A673 (cell line): ENCODE data around the gene MEGF11. TPM values are rescaled to one million over a fixed set of nuclear protein-coding genes. Genes with fewer than 3 reads are reported as not detected.

Source experiments
- BruUV-seq: library from RNA; stranded (reverse); fragments of 400-500 nt; replicated peaks from 2 replicates; lab custom pipeline; 2021; lab: Mats Ljungman, UMichigan
- CTCF ChIA-PET: fragments of 300-600 bp; sonication (Branson Sonifier 250); formaldehyde crosslinking; loops from one replicate; lab custom pipeline; 2022; ENCODE audit warnings: antibody characterized with exemption; lab: Charles Lee
- POLR2A ChIA-PET: fragments of 300-600 bp; sonication (Branson Sonifier 250); formaldehyde crosslinking; loops from one replicate; lab custom pipeline; 2022; ENCODE audit warnings: antibody characterized with exemption; ENCODE audit not compliant: low non-redundant PET; lab: Charles Lee
- DNase-seq: peaks from one replicate; pipeline ENCODE4 v3.0.0-alpha.2; 2015; ENCODE audit warnings: low spot score
- H3K27ac ChIP-seq: fragments of 200-600 bp; sonication (generic); 2 replicates; pipeline ENCODE4 v1.5.1; 2016; ENCODE audit warnings: mixed run types, low read depth, mild to moderate bottlenecking, mixed read lengths, antibody characterized with exemption, low read length; ENCODE audit not compliant: poor library complexity, severe bottlenecking
- H3K27me3 ChIP-seq: fragments of 200-600 bp; sonication (generic); replicated peaks from 2 replicates; pipeline ENCODE4 v1.6.1; 2017; ENCODE audit warnings: mixed run types, low read depth, mild to moderate bottlenecking, mixed read lengths, antibody characterized with exemption, low read length; ENCODE audit not compliant: insufficient read depth, poor library complexity
- H3K36me3 ChIP-seq: fragments of 200-600 bp; sonication (generic); 2 replicates; pipeline ENCODE4 v1.6.1; 2016; ENCODE audit warnings: mixed run types, mild to moderate bottlenecking, mixed read lengths, antibody characterized with exemption, low read length; ENCODE audit not compliant: insufficient read depth, poor library complexity, severe bottlenecking
- H3K4me1 ChIP-seq: fragments of 200-600 bp; sonication (generic); 2 replicates; pipeline ENCODE4 v1.6.1; 2017; ENCODE audit warnings: mixed run types, mild to moderate bottlenecking, mixed read lengths, antibody characterized with exemption, low read length; ENCODE audit not compliant: insufficient read depth, poor library complexity, severe bottlenecking
- H3K4me3 ChIP-seq: fragments of 200-600 bp; sonication (generic); 2 replicates; pipeline ENCODE4 v1.5.1; 2016; ENCODE audit warnings: low read depth, mixed run types, mild to moderate bottlenecking, mixed read lengths, low read length; ENCODE audit not compliant: poor library complexity, severe bottlenecking
- H3K9me3 ChIP-seq: fragments of 200-600 bp; sonication (generic); 2 replicates; pipeline ENCODE4 v1.6.1; 2016; ENCODE audit warnings: mixed run types, low read depth, mild to moderate bottlenecking, mixed read lengths, antibody characterized with exemption, low read length; ENCODE audit not compliant: poor library complexity, severe bottlenecking
- EZH2 ChIP-seq: fragments of 200-600 bp; sonication (generic); IDR thresholded peaks from 2 replicates; pipeline ENCODE4 v1.6.1; 2017; ENCODE audit warnings: borderline replicate concordance, low read depth, mild to moderate bottlenecking, mixed read lengths, antibody characterized with exemption, low read length; ENCODE audit not compliant: poor library complexity, severe bottlenecking
- intact Hi-C: fragments of 100-400 bp; cut with micrococcal nuclease; formaldehyde crosslinking; loops from one replicate; pipeline ENCODE4 v1.10.0; 2022; ENCODE audit not compliant: unreplicated experiment
- total RNA-seq: library from RNA; stranded (reverse); gene quantifications from 2 replicates; pipeline ENCODE4 v1.2.3, GENCODE V29; 2021
- TF ChIP-seq, protein P1 (sequence below): fragments of 300-800, 200-600 bp; sonication (generic); conservative IDR thresholded peaks from 2 replicates; pipeline ENCODE4 v1.5.1; 2017; ENCODE audit warnings: low read depth, mild to moderate bottlenecking, antibody characterized with exemption, low read length, moderate library complexity, mixed read lengths

Gene MEGF11
- total RNA-seq, 1 experiment from 2014 or later = 0.43 TPM

DNA sequence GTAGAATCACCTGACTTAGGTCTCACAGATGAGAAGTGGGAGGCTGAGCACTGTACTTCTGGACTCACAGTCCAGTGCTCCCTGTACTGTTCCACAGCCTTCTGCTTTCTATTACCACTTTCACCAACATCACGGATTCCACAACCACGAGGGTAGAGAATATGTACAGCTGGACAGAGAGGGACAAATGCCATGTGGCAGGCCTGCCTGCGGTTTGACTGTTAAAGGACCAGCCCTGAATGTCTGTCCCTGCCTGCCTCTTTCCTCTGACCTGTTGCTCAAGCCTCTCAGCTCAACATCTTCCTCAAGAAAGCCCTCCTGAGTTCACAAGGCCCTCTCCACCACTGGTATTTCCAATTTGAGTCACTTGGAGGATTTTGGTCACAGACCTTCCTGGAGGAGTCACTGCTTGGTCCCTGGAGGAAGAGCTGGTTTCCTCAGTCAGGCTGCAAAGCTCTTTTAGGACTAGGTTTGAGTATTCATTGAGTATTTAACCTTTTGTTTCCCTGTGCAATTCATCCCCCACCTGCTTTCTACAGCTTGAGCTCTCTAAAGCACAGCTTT lies 335.1 kb downstream of the MEGF11 start:
- Histone ChIP-seq H3K27ac (no peak overlapping the region), H3K27me3 (no peaks in the 10 kb centered on the region), H3K36me3 (no peaks in the 10 kb centered on the region), H3K4me1 (no peaks in the 10 kb centered on the region), H3K9me3 (no peaks in the 10 kb centered on the region), H3K4me3 (no peak overlapping the region)
- DNase-seq = no peak
- TF ChIP-seq, protein P1, sequence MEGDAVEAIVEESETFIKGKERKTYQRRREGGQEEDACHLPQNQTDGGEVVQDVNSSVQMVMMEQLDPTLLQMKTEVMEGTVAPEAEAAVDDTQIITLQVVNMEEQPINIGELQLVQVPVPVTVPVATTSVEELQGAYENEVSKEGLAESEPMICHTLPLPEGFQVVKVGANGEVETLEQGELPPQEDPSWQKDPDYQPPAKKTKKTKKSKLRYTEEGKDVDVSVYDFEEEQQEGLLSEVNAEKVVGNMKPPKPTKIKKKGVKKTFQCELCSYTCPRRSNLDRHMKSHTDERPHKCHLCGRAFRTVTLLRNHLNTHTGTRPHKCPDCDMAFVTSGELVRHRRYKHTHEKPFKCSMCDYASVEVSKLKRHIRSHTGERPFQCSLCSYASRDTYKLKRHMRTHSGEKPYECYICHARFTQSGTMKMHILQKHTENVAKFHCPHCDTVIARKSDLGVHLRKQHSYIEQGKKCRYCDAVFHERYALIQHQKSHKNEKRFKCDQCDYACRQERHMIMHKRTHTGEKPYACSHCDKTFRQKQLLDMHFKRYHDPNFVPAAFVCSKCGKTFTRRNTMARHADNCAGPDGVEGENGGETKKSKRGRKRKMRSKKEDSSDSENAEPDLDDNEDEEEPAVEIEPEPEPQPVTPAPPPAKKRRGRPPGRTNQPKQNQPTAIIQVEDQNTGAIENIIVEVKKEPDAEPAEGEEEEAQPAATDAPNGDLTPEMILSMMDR = no peak
- no peak for TF ChIP-seq EZH2
- no TSS peak for BruUV-seq
- intact Hi-C loops = no loop called here
- POLR2A ChIA-PET = interaction anchor here (0.6 kb wide), 1 partner anchor 1608 kb away, joined by 3 read pairs; no protein-coding TSS in a partner anchor
- CTCF ChIA-PET = no interaction called here

DNA sequence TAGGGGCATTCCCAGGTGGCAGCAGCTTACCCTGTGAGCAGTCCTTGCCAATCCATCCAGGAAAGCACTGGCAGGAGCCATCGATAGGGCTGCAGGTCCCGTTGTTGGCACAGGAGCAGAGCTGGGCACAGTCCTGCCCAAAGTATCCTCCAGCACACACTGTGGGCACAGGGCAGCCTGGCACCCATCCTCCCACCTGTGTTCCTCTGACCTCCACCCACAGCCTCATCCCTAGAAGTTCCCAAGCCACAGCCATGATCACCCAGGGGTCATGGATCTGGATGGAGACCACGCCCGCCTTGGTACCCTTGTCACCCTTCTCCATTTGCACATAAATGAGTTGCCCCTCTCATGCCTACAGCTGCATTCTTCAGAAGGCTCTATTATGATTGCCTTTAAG lies 335.6 kb downstream of the MEGF11 start:
- POLR2A ChIA-PET = no interaction called here
- H3K27me3 ChIP-seq = no peaks in the 10 kb centered on the region
- no TSS peak for BruUV-seq
- CTCF ChIA-PET = no interaction called here
- no peak for DNase-seq
- TF ChIP-seq, protein P1 = no peak
- TF ChIP-seq EZH2 = no peak
- no peaks in the 10 kb centered on the region for H3K36me3 ChIP-seq
- intact Hi-C loops = no loop called here
- H3K27ac ChIP-seq = no peak overlapping the region
- no peaks in the 10 kb centered on the region for H3K4me1 ChIP-seq
- no peaks in the 10 kb centered on the region for H3K9me3 ChIP-seq
- no peak overlapping the region for H3K4me3 ChIP-seq

DNA sequence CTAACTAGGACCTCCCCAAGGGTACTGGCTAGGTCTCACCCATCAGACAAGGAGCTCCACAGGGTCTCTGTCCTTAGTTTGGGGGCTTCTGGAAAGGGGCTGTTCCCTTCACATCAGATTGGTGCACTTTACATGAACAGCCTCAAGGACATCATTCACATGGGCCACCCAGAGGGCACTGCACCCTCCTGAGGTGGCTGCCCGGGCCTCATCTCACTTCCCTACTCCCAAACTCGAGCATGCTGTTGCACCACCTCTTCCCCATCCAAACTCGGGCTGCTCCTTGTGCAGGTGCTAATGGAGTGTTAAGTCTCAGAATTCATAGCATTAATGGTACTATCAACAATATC lies 336.2 kb downstream of the MEGF11 start:
- no peak overlapping the region for H3K27ac ChIP-seq
- intact Hi-C loops = no loop called here
- CTCF ChIA-PET = no interaction called here
- H3K4me1 ChIP-seq = no peaks in the 10 kb centered on the region
- TF ChIP-seq, protein P1 = no peak
- no peak for TF ChIP-seq EZH2
- H3K9me3 ChIP-seq = no peaks in the 10 kb centered on the region
- POLR2A ChIA-PET = no interaction called here
- H3K27me3 ChIP-seq = no peaks in the 10 kb centered on the region
- no TSS peak for BruUV-seq
- H3K36me3 ChIP-seq = no peaks in the 10 kb centered on the region
- no peak overlapping the region for H3K4me3 ChIP-seq
- no peak for DNase-seq
